ENCODE results near the gene REM2. TPM values are rescaled to one million over a fixed set of nuclear protein-coding genes. Genes with fewer than 3 reads are reported as not detected.

REM2 gene
- total and polyA plus RNA-seq, 2 of the 4 experiments (the other 2 are of a cell fraction), result under 0.01 to 0.07 TPM

GRCh38 chr14:22886500-22887259 lies 3.7 kb downstream of the REM2 start:
- DNase-seq, result peak; percentile 13
- POLR2A ChIA-PET (ENCODE audit: unreplicated experiment), result no interaction called here
- peak overlapping the region; percentile 41 for H3K9ac ChIP-seq (ENCODE audit: low read depth, low read length)
- 13% methylated on average over 32 of the region's 77 CpGs; no CpG with 5 or more reads in 1 of the 2 experiments for WGBS, 2 experiments (ENCODE audit: extremely low coverage in 2 of 2, insufficient read length in 1 of 2)
- H3K27ac ChIP-seq (ENCODE audit: insufficient read depth, low read length), result peak overlapping the region; percentile 6; the same call in 1 of the 2 replicates
- no TSS peak for BruUV-seq (replicated peaks)
- peak overlapping the region; percentile 73 for H2AK9ac ChIP-seq (replicated peaks; ENCODE audit: low read depth, low read length, poor library complexity)
- peak overlapping the region; percentile 76 for H3K4ac ChIP-seq (ENCODE audit: low read depth, low read length)
- H3K79me1 ChIP-seq (ENCODE audit: low read depth in 1 of 2, low read length in 2 of 2), result peaks cover 7 to 17% of the 10 kb centered on the region in 2 experiments; a peak in 3 of 4 replicates
- peak overlapping the region; percentile 98 for H2AFZ ChIP-seq (replicated peaks; ENCODE audit: low read length, poor library complexity)
- no peaks in the 10 kb centered on the region for H3K27me3 ChIP-seq (ENCODE audit: control insufficient read depth, insufficient read depth, low read length)
- peaks cover 11% of the 10 kb centered on the region; the same call in 1 of the 2 replicates for H3K9me1 ChIP-seq (ENCODE audit: insufficient read depth, low read length)
- peak overlapping the region; percentile 11; the same call in 1 of the 2 replicates for H2BK120ac ChIP-seq (ENCODE audit: low read depth, low read length)
- H3K56ac ChIP-seq (ENCODE audit: extremely low read depth, insufficient read depth, low read length), result peak overlapping the region; percentile 78; the same call in 1 of the 2 replicates
- peak overlapping the region; percentile 95 for H3K14ac ChIP-seq (replicated peaks; ENCODE audit: low read depth, low read length)
- peaks cover 5% of the 10 kb centered on the region; the same call in 1 of the 2 replicates for H3K4me1 ChIP-seq (ENCODE audit: control insufficient read depth, insufficient read depth, low read length)
- H3K4me2 ChIP-seq (ENCODE audit: low read depth, low read length), result peak overlapping the region; percentile 76
- no peaks in the 10 kb centered on the region for H3K36me3 ChIP-seq (ENCODE audit: control insufficient read depth, insufficient read depth, low read length)
- no peak overlapping the region for H2BK15ac ChIP-seq (ENCODE audit: low read depth, low read length)
- H4K20me1 ChIP-seq (ENCODE audit: insufficient read depth, low read length), result no peaks in the 10 kb centered on the region
- H3K9me3 ChIP-seq (ENCODE audit: control insufficient read depth, insufficient read depth, low read length), result no peaks in the 10 kb centered on the region
- H4K8ac ChIP-seq (ENCODE audit: low read depth in 2 of 2, low read length in 2 of 2), result peak overlapping the region; percentile 27 to 97
- CTCF ChIA-PET, result interaction anchor here (1.6 to 1.8 kb wide), 2 partner anchors 14 kb away, joined by 5 to 7 read pairs; no protein-coding TSS in a partner anchor
- H2BK20ac ChIP-seq (ENCODE audit: low read depth, low read length), result peak overlapping the region; percentile 11; the same call in 1 of the 2 replicates
- ATAC-seq (ENCODE audit: low read depth), result peak; percentile 81
- peak overlapping the region; percentile 47 for H3K4me3 ChIP-seq (ENCODE audit: insufficient read depth, low read depth, low read length)
- TF ChIP-seq MAZ (IDR thresholded peaks at IDR 0.05; ENCODE audit: borderline replicate concordance, low read depth, low read length) (peak; percentile 20; the same call in 1 of the 2 replicates), MXI1 (IDR thresholded peaks at IDR 0.05; ENCODE audit: borderline replicate concordance, low read depth, low read length) (no peak), CTCF (conservative IDR thresholded peaks at IDR 0.05; ENCODE audit: low read depth, low read length) (0 out of 2 replicates have a peak, but pooled peaks have one; percentile 10)
- H3K18ac ChIP-seq (ENCODE audit: low read depth, low read length), result peak overlapping the region; percentile 20
- H2BK5ac ChIP-seq (ENCODE audit: low read depth, low read length, poor library complexity, severe bottlenecking), result peak overlapping the region; percentile 18
- H3K23ac ChIP-seq (ENCODE audit: low read depth, low read length), result peak overlapping the region; percentile 71
- intact Hi-C loops (cut with micrococcal nuclease) (loop anchor here (2.0 kb wide), 1 partner anchor 14 kb away; no protein-coding TSS in a partner anchor), dilution Hi-C loops (cut with HindIII; ENCODE audit: low sequenced_read_pairs, unreplicated experiment) (no loop called here), in situ Hi-C loops (cut with MboI; ENCODE audit: low sequenced_read_pairs) (no loop called here)
- peak overlapping the region; percentile 77 for H4K91ac ChIP-seq (ENCODE audit: insufficient read depth, low read depth, low read length)
- peak overlapping the region; percentile 66 for H4K5ac ChIP-seq (ENCODE audit: low read depth, low read length)
- H2AK5ac ChIP-seq (ENCODE audit: low read depth, low read length), result peak overlapping the region; percentile 64; the same call in 1 of the 2 replicates
